ENCODE measurements around the gene BYSL.

The BYSL gene

GRCh38 chr6:41955412-41955811 is 34.1 kb downstream of the BYSL start:
- H3K36me3 ChIP-seq (ENCODE audit: control insufficient read depth, low read length), result no peaks in the 10 kb centered on the region
- no peaks in the 10 kb centered on the region for H3K27me3 ChIP-seq (ENCODE audit: control insufficient read depth, low read length)
- H3F3A ChIP-seq (ENCODE audit: control insufficient read depth, insufficient read depth), result 0 out of 2 replicates have a peak, but pooled peaks cover 4% of the 10 kb centered on the region
- TF ChIP-seq CTCF (IDR thresholded peaks at IDR 0.05; ENCODE audit: low read depth, low read length, poor library complexity, severe bottlenecking), result no peak
- TF ChIP-seq EZH2phosphoT487 (IDR thresholded peaks at IDR 0.05; ENCODE audit: borderline replicate concordance, low read length), result no peak
- no peak overlapping the region for H3K4me2 ChIP-seq (ENCODE audit: low read length)
- H3K27ac ChIP-seq (ENCODE audit: low read depth, low read length), result no peak overlapping the region
- H3K79me2 ChIP-seq (ENCODE audit: control insufficient read depth, low read length), result no peaks in the 10 kb centered on the region
- H3K4me3 ChIP-seq (ENCODE audit: low read length), result no peak overlapping the region
- H3K4me1 ChIP-seq (ENCODE audit: control insufficient read depth, low read length), result no peaks in the 10 kb centered on the region
- H3K9me3 ChIP-seq (ENCODE audit: control insufficient read depth, insufficient read depth, low read length), result no peaks in the 10 kb centered on the region
- no peaks in the 10 kb centered on the region for H4K20me1 ChIP-seq (ENCODE audit: control insufficient read depth, insufficient read depth, low read depth, low read length)
- H3K9me2 ChIP-seq (replicated peaks; ENCODE audit: control insufficient read depth, low read length), result no peaks in the 10 kb centered on the region

- Histone ChIP-seq H3K27ac (ENCODE audit: low read depth, low read length) (no peak overlapping the region), H3K9me2 (replicated peaks; ENCODE audit: control insufficient read depth, low read length) (no peaks in the 10 kb centered on the region), H3K79me2 (ENCODE audit: control insufficient read depth, low read length) (no peaks in the 10 kb centered on the region), H3K4me1 (ENCODE audit: control insufficient read depth, low read length) (no peaks in the 10 kb centered on the region), H3K4me3 (ENCODE audit: low read length) (no peak overlapping the region), H3F3A (ENCODE audit: control insufficient read depth, insufficient read depth) (0 out of 2 replicates have a peak, but pooled peaks cover 4% of the 10 kb centered on the region), H3K36me3 (ENCODE audit: control insufficient read depth, low read length) (no peaks in the 10 kb centered on the region), H3K27me3 (ENCODE audit: control insufficient read depth, low read length) (no peaks in the 10 kb centered on the region), H3K4me2 (ENCODE audit: low read length) (no peak overlapping the region), H3K9me3 (ENCODE audit: control insufficient read depth, insufficient read depth, low read length) (no peaks in the 10 kb centered on the region), H4K20me1 (ENCODE audit: control insufficient read depth, insufficient read depth, low read depth, low read length) (no peaks in the 10 kb centered on the region)
- TF ChIP-seq EZH2phosphoT487 (IDR thresholded peaks at IDR 0.05; ENCODE audit: borderline replicate concordance, low read length) (no peak), CTCF (IDR thresholded peaks at IDR 0.05; ENCODE audit: low read depth, low read length, poor library complexity, severe bottlenecking) (no peak)
These were observed 35.8 kb downstream of the BYSL start for GRCh38 chr6:41957117-41957516.

GRCh38 chr6:41958022-41958856 is 36.9 kb downstream of the BYSL start:
- H3K4me2 ChIP-seq (ENCODE audit: low read length), result no peak overlapping the region
- H3K4me1 ChIP-seq (ENCODE audit: control insufficient read depth, low read length), result no peaks in the 10 kb centered on the region
- no peaks in the 10 kb centered on the region for H3K79me2 ChIP-seq (ENCODE audit: control insufficient read depth, low read length)
- no peaks in the 10 kb centered on the region for H3K9me2 ChIP-seq (replicated peaks; ENCODE audit: control insufficient read depth, low read length)
- no peaks in the 10 kb centered on the region for H3K9me3 ChIP-seq (ENCODE audit: control insufficient read depth, insufficient read depth, low read length)
- TF ChIP-seq CTCF (IDR thresholded peaks at IDR 0.05; ENCODE audit: low read depth, low read length, poor library complexity, severe bottlenecking), result no peak
- TF ChIP-seq EZH2phosphoT487 (IDR thresholded peaks at IDR 0.05; ENCODE audit: borderline replicate concordance, low read length), result no peak
- H3K27ac ChIP-seq (ENCODE audit: low read depth, low read length), result no peak overlapping the region
- no peaks in the 10 kb centered on the region for H4K20me1 ChIP-seq (ENCODE audit: control insufficient read depth, insufficient read depth, low read depth, low read length)
- no peak overlapping the region for H3K4me3 ChIP-seq (ENCODE audit: low read length)
- H3K36me3 ChIP-seq (ENCODE audit: control insufficient read depth, low read length), result no peaks in the 10 kb centered on the region
- H3F3A ChIP-seq (ENCODE audit: control insufficient read depth, insufficient read depth), result 0 out of 2 replicates have a peak, but pooled peaks cover 4% of the 10 kb centered on the region
- H3K27me3 ChIP-seq (ENCODE audit: control insufficient read depth, low read length), result no peaks in the 10 kb centered on the region
